Loucy (cell line): Measurements from ENCODE around the gene FMN2.

Source experiments
- H2AFZ ChIP-seq: fragments of 200-600 bp; sonication (generic); 2 replicates; pipeline ENCODE4 v1.6.0; 2016; ENCODE audit warnings: antibody characterized with exemption, mild to moderate bottlenecking, low read length, moderate library complexity
- H3F3A ChIP-seq: fragments of 200-600 bp; 2 replicates; pipeline ENCODE4 v1.6.0; 2016; ENCODE audit warnings: antibody characterized with exemption, low read depth, mild to moderate bottlenecking
- H3K27me3 ChIP-seq: fragments of 200-600 bp; sonication (generic); 2 replicates; pipeline ENCODE4 v1.6.1; 2014; ENCODE audit warnings: low read length, mild to moderate bottlenecking; ENCODE audit not compliant: insufficient read depth, poor library complexity, severe bottlenecking
- H3K36me3 ChIP-seq: fragments of 200-600 bp; sonication (generic); 2 replicates; pipeline ENCODE4 v1.6.1; 2016; ENCODE audit warnings: low read length; ENCODE audit not compliant: insufficient read depth
- H3K4me1 ChIP-seq: fragments of 200-600 bp; sonication (generic); 2 replicates; pipeline ENCODE4 v1.5.1; 2014; ENCODE audit warnings: low read length, mild to moderate bottlenecking; ENCODE audit not compliant: insufficient read depth, poor library complexity, severe bottlenecking
- H3K4me2 ChIP-seq: fragments of 200-600 bp; sonication (generic); 2 replicates; pipeline ENCODE4 v1.6.0; 2014; ENCODE audit warnings: antibody characterized with exemption, low read length, low read depth, mild to moderate bottlenecking; ENCODE audit not compliant: poor library complexity, severe bottlenecking
- H3K4me3 ChIP-seq: fragments of 200-600 bp; sonication (generic); 2 replicates; pipeline ENCODE4 v1.5.1; 2014; ENCODE audit warnings: low read length, mild to moderate bottlenecking, mixed read lengths; ENCODE audit not compliant: poor library complexity, severe bottlenecking
- H3K79me2 ChIP-seq: fragments of 200-600 bp; sonication (generic); 2 replicates; pipeline ENCODE4 v1.6.1; 2014; ENCODE audit warnings: low read length; ENCODE audit not compliant: insufficient read depth
- H3K9ac ChIP-seq: fragments of 200-600 bp; sonication (generic); 2 replicates; pipeline ENCODE4 v1.6.0; 2014; ENCODE audit warnings: mild to moderate bottlenecking, low read depth, low read length, moderate library complexity; ENCODE audit not compliant: poor library complexity, severe bottlenecking
- H3K9me2 ChIP-seq: fragments of 200-600 bp; sonication (generic); replicated peaks from 2 replicates; pipeline ENCODE4 v1.6.1; 2016; ENCODE audit warnings: low read depth, low read length, mixed read lengths
- H3K9me3 ChIP-seq: fragments of 200-600 bp; sonication (generic); 2 replicates; pipeline ENCODE4 v1.6.1; 2014; ENCODE audit warnings: mild to moderate bottlenecking, antibody characterized with exemption, low read length, low read depth; ENCODE audit not compliant: insufficient read depth
- H4K20me1 ChIP-seq: fragments of 200-600 bp; sonication (generic); 2 replicates; pipeline ENCODE4 v1.6.0; 2014; ENCODE audit warnings: antibody characterized with exemption, low read length, mild to moderate bottlenecking; ENCODE audit not compliant: insufficient read depth, poor library complexity, severe bottlenecking
- EZH2phosphoT487 ChIP-seq: fragments of 200-600 bp; IDR thresholded peaks from 2 replicates; pipeline ENCODE4 v1.6.1; 2018; ENCODE audit warnings: antibody characterized with exemption, mild to moderate bottlenecking, moderate library complexity, borderline replicate concordance
- TF ChIP-seq, protein P1 (sequence below): fragments of 200-600 bp; sonication (generic); conservative IDR thresholded peaks from 2 replicates; pipeline ENCODE4 v1.5.1; 2014; ENCODE audit warnings: mild to moderate bottlenecking, antibody characterized with exemption, low read length

FMN2 gene

DNA sequence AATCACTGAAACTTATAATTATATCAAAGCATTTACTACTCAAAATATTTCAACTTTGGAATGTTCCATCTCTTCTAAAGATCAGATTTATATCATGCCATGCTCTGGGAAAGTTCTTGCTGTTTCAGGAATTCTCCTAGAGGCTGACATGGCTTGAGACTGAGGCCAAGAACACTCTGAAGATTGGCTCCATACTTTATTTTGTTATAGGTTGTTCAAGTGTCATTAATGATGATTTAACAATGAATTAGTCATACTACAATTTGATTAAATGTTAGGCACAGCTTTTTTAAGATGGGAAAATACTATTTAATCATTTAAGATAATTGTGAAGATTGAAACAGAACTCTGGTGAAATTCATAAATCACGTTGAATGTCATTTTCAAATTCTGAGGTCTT is 264.9 kb downstream of the FMN2 start:
- Histone ChIP-seq H3F3A (no peaks in the 10 kb centered on the region), H3K9me2 (no peaks in the 10 kb centered on the region), H3K4me2 (no peak overlapping the region), H3K4me1 (no peaks in the 10 kb centered on the region), H3K36me3 (no peaks in the 10 kb centered on the region), H3K79me2 (no peaks in the 10 kb centered on the region), H4K20me1 (no peaks in the 10 kb centered on the region), H3K4me3 (no peak overlapping the region), H3K9ac (no peak overlapping the region), H3K27me3 (no peaks in the 10 kb centered on the region), H3K9me3 (no peaks in the 10 kb centered on the region), H2AFZ (no peak overlapping the region)
- TF ChIP-seq, protein P1, sequence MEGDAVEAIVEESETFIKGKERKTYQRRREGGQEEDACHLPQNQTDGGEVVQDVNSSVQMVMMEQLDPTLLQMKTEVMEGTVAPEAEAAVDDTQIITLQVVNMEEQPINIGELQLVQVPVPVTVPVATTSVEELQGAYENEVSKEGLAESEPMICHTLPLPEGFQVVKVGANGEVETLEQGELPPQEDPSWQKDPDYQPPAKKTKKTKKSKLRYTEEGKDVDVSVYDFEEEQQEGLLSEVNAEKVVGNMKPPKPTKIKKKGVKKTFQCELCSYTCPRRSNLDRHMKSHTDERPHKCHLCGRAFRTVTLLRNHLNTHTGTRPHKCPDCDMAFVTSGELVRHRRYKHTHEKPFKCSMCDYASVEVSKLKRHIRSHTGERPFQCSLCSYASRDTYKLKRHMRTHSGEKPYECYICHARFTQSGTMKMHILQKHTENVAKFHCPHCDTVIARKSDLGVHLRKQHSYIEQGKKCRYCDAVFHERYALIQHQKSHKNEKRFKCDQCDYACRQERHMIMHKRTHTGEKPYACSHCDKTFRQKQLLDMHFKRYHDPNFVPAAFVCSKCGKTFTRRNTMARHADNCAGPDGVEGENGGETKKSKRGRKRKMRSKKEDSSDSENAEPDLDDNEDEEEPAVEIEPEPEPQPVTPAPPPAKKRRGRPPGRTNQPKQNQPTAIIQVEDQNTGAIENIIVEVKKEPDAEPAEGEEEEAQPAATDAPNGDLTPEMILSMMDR, result no peak
- TF ChIP-seq EZH2phosphoT487, result no peak

DNA sequence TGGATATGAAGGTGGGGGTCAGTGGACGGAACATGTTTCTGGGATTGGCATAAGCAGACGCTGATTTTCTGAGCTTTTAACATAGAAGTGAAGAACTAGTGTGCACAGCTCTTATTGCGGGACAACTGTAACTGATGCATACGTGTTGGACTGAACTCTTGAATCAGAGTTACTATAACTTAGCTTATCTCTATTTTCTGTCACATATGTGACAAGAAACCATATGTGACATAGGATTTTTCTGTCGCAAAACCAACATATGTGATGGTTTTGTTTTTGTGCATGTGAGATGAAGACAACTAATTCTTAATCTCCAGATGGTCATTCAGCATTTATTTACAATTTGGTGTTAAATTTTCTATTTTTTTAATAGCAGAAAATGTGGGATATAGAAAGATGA is 270.4 kb downstream of the FMN2 start:
- Histone ChIP-seq H3K9me2 (no peaks in the 10 kb centered on the region), H3K9me3 (no peaks in the 10 kb centered on the region), H3K4me2 (no peak overlapping the region), H3K4me1 (no peaks in the 10 kb centered on the region), H2AFZ (no peak overlapping the region), H3K79me2 (no peaks in the 10 kb centered on the region), H3K36me3 (no peaks in the 10 kb centered on the region), H3F3A (no peaks in the 10 kb centered on the region), H3K27me3 (no peaks in the 10 kb centered on the region), H4K20me1 (no peaks in the 10 kb centered on the region), H3K9ac (no peak overlapping the region), H3K4me3 (no peak overlapping the region)
- TF ChIP-seq, protein P1, result no peak
- no peak for TF ChIP-seq EZH2phosphoT487

DNA sequence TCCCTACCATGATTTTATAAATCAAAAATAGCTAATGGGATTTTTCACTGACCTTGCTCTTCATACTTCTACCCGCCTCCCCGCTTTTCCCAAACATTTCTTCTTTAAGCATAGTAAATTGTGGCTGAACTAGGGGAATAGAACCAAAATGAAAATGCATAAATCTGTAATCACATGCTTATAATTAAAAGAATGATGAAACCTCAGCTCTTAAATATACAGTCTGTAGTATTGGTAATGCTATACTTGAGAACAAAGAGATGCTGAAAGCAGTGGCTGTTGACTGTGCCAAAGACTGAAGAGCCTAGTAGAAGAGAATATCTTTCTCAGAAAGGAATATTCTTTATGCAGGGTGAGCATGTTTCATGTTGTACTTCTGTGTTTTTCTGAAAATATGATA is 271.1 kb downstream of the FMN2 start:
- H3K9me2 ChIP-seq, result no peaks in the 10 kb centered on the region
- no peaks in the 10 kb centered on the region for H3K4me1 ChIP-seq
- H3K36me3 ChIP-seq, result no peaks in the 10 kb centered on the region
- H3F3A ChIP-seq, result no peaks in the 10 kb centered on the region
- no peaks in the 10 kb centered on the region for H3K9me3 ChIP-seq
- no peak overlapping the region for H3K4me2 ChIP-seq
- no peaks in the 10 kb centered on the region for H4K20me1 ChIP-seq
- H3K9ac ChIP-seq, result no peak overlapping the region
- H2AFZ ChIP-seq, result no peak overlapping the region
- H3K79me2 ChIP-seq, result no peaks in the 10 kb centered on the region
- no peaks in the 10 kb centered on the region for H3K27me3 ChIP-seq
- TF ChIP-seq, protein P1, result no peak
- TF ChIP-seq EZH2phosphoT487, result no peak
- no peak overlapping the region for H3K4me3 ChIP-seq
